Trophoblast cell (in vitro differentiated cells and primary cell): ENCODE results near the gene ZNF678.

Source experiments
- DNase-seq, 2 donors: peaks; one replicate each; pipeline ENCODE4 v3.0.0-alpha.2; 2016
- H2AFZ ChIP-seq: 2 replicates; pipeline ENCODE4 v1.6.1; 2013; ENCODE audit warnings: low read length, moderate library complexity, mild to moderate bottlenecking; ENCODE audit not compliant: insufficient read depth, poor library complexity
- H2AK5ac ChIP-seq: 2 replicates; pipeline ENCODE4 v1.6.1; 2013; ENCODE audit warnings: mild to moderate bottlenecking, low read length
- H2BK120ac ChIP-seq: 2 replicates; pipeline ENCODE4 v1.6.1; 2013; ENCODE audit warnings: low read length, mild to moderate bottlenecking, moderate library complexity; ENCODE audit not compliant: insufficient read depth, poor library complexity
- H2BK12ac ChIP-seq: 2 replicates; pipeline ENCODE4 v1.6.1; 2013; ENCODE audit warnings: mild to moderate bottlenecking, low read length, moderate library complexity
- H2BK5ac ChIP-seq: 2 replicates; pipeline ENCODE4 v1.6.1; 2013; ENCODE audit warnings: low read length, low read depth, moderate library complexity, mild to moderate bottlenecking; ENCODE audit not compliant: poor library complexity
- H3K14ac ChIP-seq: 2 replicates; pipeline ENCODE4 v1.6.1; 2013; ENCODE audit warnings: mild to moderate bottlenecking, low read length
- H3K18ac ChIP-seq: 2 replicates; pipeline ENCODE4 v1.6.1; 2013; ENCODE audit warnings: mild to moderate bottlenecking, low read length
- H3K23ac ChIP-seq: 2 replicates; pipeline ENCODE4 v1.6.1; 2013; ENCODE audit warnings: low read length
- H3K27ac ChIP-seq: 2 replicates; pipeline ENCODE4 v1.5.1; 2013; ENCODE audit warnings: low read depth, mild to moderate bottlenecking, inconsistent platforms, low read length, moderate library complexity
- H3K27me3 ChIP-seq: 2 replicates; pipeline ENCODE4 v1.6.1; 2013; ENCODE audit warnings: inconsistent platforms, mild to moderate bottlenecking, low read length, moderate library complexity; ENCODE audit not compliant: insufficient read depth
- H3K36me3 ChIP-seq, 2 experiments: 1 replicate in 1 of 2; 2 replicates in 1 of 2; pipeline ENCODE4 v1.6.1; 2013; ENCODE audit warnings: low read length in 2 of 2, mild to moderate bottlenecking in 2 of 2, moderate library complexity in 1 of 2; ENCODE audit not compliant: insufficient read depth in 2 of 2, control insufficient read depth in 1 of 2
- H3K4ac ChIP-seq: 2 replicates; pipeline ENCODE4 v1.6.1; 2013; ENCODE audit warnings: low read depth, mild to moderate bottlenecking, low read length, moderate library complexity
- H3K4me1 ChIP-seq, 2 experiments: 1 replicate in 1 of 2; 2 replicates in 1 of 2; pipeline ENCODE4 v1.6.1; 2013; ENCODE audit warnings: low read length in 2 of 2, mild to moderate bottlenecking in 2 of 2, moderate library complexity in 1 of 2; ENCODE audit not compliant: insufficient read depth in 2 of 2, control insufficient read depth in 1 of 2
- H3K4me2 ChIP-seq: 2 replicates; pipeline ENCODE4 v1.6.1; 2013; ENCODE audit warnings: inconsistent platforms, mild to moderate bottlenecking, low read length, moderate library complexity
- H3K4me3 ChIP-seq: 2 replicates; pipeline ENCODE4 v1.5.1; 2013; ENCODE audit warnings: mild to moderate bottlenecking, low read depth, low read length, inconsistent platforms
- H3K79me1 ChIP-seq: one replicate; pipeline ENCODE4 v1.6.1; 2013; ENCODE audit warnings: low read length
- H3K79me2 ChIP-seq: 2 replicates; pipeline ENCODE4 v1.6.1; 2013; ENCODE audit warnings: low read length, mild to moderate bottlenecking; ENCODE audit not compliant: control insufficient read depth, insufficient read depth, poor library complexity
- H3K9ac ChIP-seq: 2 replicates; pipeline ENCODE4 v1.6.1; 2013; ENCODE audit warnings: mild to moderate bottlenecking, low read length
- H3K9me3 ChIP-seq: 2 replicates; pipeline ENCODE4 v1.6.1; 2013; ENCODE audit warnings: low read depth, mild to moderate bottlenecking, control low read depth, inconsistent platforms, low read length; ENCODE audit not compliant: insufficient read depth
- H4K12ac ChIP-seq: 2 replicates; pipeline ENCODE4 v1.6.1; 2013; ENCODE audit warnings: low read depth, mild to moderate bottlenecking, low read length, moderate library complexity
- H4K8ac ChIP-seq: 2 replicates; pipeline ENCODE4 v1.6.1; 2013; ENCODE audit warnings: low read depth, mild to moderate bottlenecking, low read length, moderate library complexity
- H4K91ac ChIP-seq: one replicate; pipeline ENCODE4 v1.6.1; 2013; ENCODE audit warnings: low read depth, mild to moderate bottlenecking, low read length, moderate library complexity
- WGBS: extraction: QIAGEN DNeasy Blood & Tissue Kit; methylation state at CpG from one replicate; pipeline ENCODE4 v1.1.7; 2013; ENCODE audit warnings: missing lambda C conversion rate; ENCODE audit not compliant: insufficient read length, insufficient coverage; ENCODE audit errors: extremely low coverage; 5-methylcytosine and 5-hydroxymethylcytosine counted together

Gene ZNF678

GRCh38 chr1:227635596-227635995 is 72.2 kb downstream of the ZNF678 start:
- H3K4me1 ChIP-seq: no peaks in the 10 kb centered on the region
- no peak overlapping the region for H2AK5ac ChIP-seq
- H4K12ac ChIP-seq: no peak overlapping the region
- H2BK120ac ChIP-seq: no peak overlapping the region
- H3K79me2 ChIP-seq: no peaks in the 10 kb centered on the region
- DNase-seq: peak in 1 of 2 donors; percentile 13
- WGBS: no CpG with 5 or more reads among the region's 9 CpGs
- no peak overlapping the region for H2AFZ ChIP-seq
- peaks cover 14% of the 10 kb centered on the region for H3K9me3 ChIP-seq
- no peak overlapping the region for H4K8ac ChIP-seq
- H4K91ac ChIP-seq: no peak overlapping the region
- H3K79me1 ChIP-seq: no peaks in the 10 kb centered on the region
- no peaks in the 10 kb centered on the region for H3K27me3 ChIP-seq
- no peak overlapping the region for H3K18ac ChIP-seq
- no peak overlapping the region for H2BK12ac ChIP-seq
- no peak overlapping the region for H3K14ac ChIP-seq
- no peak overlapping the region for H2BK5ac ChIP-seq
- no peak overlapping the region for H3K9ac ChIP-seq
- no peak overlapping the region for H3K4me2 ChIP-seq
- no peak overlapping the region for H3K23ac ChIP-seq
- H3K4ac ChIP-seq: no peak overlapping the region
- no peak overlapping the region for H3K4me3 ChIP-seq
- no peaks in the 10 kb centered on the region for H3K36me3 ChIP-seq
- H3K27ac ChIP-seq: no peak overlapping the region

- H3K79me2 ChIP-seq: no peaks in the 10 kb centered on the region
- H3K23ac ChIP-seq: no peak overlapping the region
- H3K14ac ChIP-seq: no peak overlapping the region
- no peak overlapping the region for H3K27ac ChIP-seq
- H2BK5ac ChIP-seq: no peak overlapping the region
- no peak overlapping the region for H2BK12ac ChIP-seq
- H4K8ac ChIP-seq: no peak overlapping the region
- H4K91ac ChIP-seq: no peak overlapping the region
- H3K4me1 ChIP-seq: no peaks in the 10 kb centered on the region
- H3K4me2 ChIP-seq: no peak overlapping the region
- H2AFZ ChIP-seq: no peak overlapping the region
- no peak overlapping the region for H3K18ac ChIP-seq
- H2BK120ac ChIP-seq: no peak overlapping the region
- H3K79me1 ChIP-seq: no peaks in the 10 kb centered on the region
- peaks cover 9% of the 10 kb centered on the region for H3K9me3 ChIP-seq
- DNase-seq: no peak
- peaks cover under 1 to 7% of the 10 kb centered on the region in 2 experiments for H3K36me3 ChIP-seq
- no peak overlapping the region for H3K4ac ChIP-seq
- H3K27me3 ChIP-seq: no peaks in the 10 kb centered on the region
- no peak overlapping the region for H2AK5ac ChIP-seq
- WGBS: no CpG with 5 or more reads among the region's 2 CpGs
- H3K9ac ChIP-seq: no peak overlapping the region
- no peak overlapping the region for H3K4me3 ChIP-seq
- no peak overlapping the region for H4K12ac ChIP-seq
These were observed 91.1 kb downstream of the ZNF678 start for GRCh38 chr1:227654431-227654830.

- Histone ChIP-seq H3K79me1 (no peaks in the 10 kb centered on the region), H3K9ac (no peak overlapping the region), H3K4me1 (no peaks in the 10 kb centered on the region), H4K91ac (no peak overlapping the region), H3K4ac (no peak overlapping the region), H3K27ac (no peak overlapping the region), H3K9me3 (peaks cover 9% of the 10 kb centered on the region), H3K14ac (no peak overlapping the region), H2AK5ac (no peak overlapping the region), H2BK12ac (no peak overlapping the region), H3K4me2 (no peak overlapping the region), H4K12ac (no peak overlapping the region), H4K8ac (no peak overlapping the region), H3K79me2 (no peaks in the 10 kb centered on the region), H3K4me3 (no peak overlapping the region), H3K18ac (no peak overlapping the region), H3K23ac (no peak overlapping the region), H3K27me3 (no peaks in the 10 kb centered on the region), H3K36me3 (peaks cover 0 to 7% of the 10 kb centered on the region in 2 experiments), H2BK120ac (no peak overlapping the region), H2AFZ (no peak overlapping the region), H2BK5ac (no peak overlapping the region)
- no peak for DNase-seq
- no CpG with 5 or more reads among the region's 6 CpGs for WGBS
These were observed 91.7 kb downstream of the ZNF678 start for GRCh38 chr1:227654858-227655752.

GRCh38 chr1:227661495-227661894 is 98.1 kb downstream of the ZNF678 start:
- Histone ChIP-seq H2AFZ (no peak overlapping the region), H3K27me3 (no peaks in the 10 kb centered on the region), H4K12ac (no peak overlapping the region), H3K79me2 (no peaks in the 10 kb centered on the region), H2BK12ac (no peak overlapping the region), H3K27ac (no peak overlapping the region), H3K4me1 (no peaks in the 10 kb centered on the region), H3K36me3 (peaks cover 0 to 5% of the 10 kb centered on the region in 2 experiments), H3K23ac (no peak overlapping the region), H3K4me2 (no peak overlapping the region), H3K79me1 (no peaks in the 10 kb centered on the region), H3K18ac (no peak overlapping the region), H4K91ac (no peak overlapping the region), H4K8ac (no peak overlapping the region), H3K4ac (no peak overlapping the region), H3K4me3 (no peak overlapping the region), H2BK120ac (no peak overlapping the region), H3K9me3 (peaks cover 13% of the 10 kb centered on the region), H3K14ac (no peak overlapping the region), H2AK5ac (no peak overlapping the region), H3K9ac (no peak overlapping the region), H2BK5ac (no peak overlapping the region)
- DNase-seq: no peak
